Smooth muscle cell (in vitro differentiated cells): Measurements from ENCODE around the gene GRHPR. TPM values are rescaled to one million over a fixed set of nuclear protein-coding genes. Genes with fewer than 3 reads are reported as not detected.
A peak's percentile ranks its signal among the peaks of the same experiment; 100 is the strongest.

ENCODE experiments used
- DNase-seq: peaks from one replicate; lab custom pipeline; 2025; ENCODE audit not compliant: unreplicated experiment; lab: John Stamatoyannopoulos, UW
- H2AFZ ChIP-seq: fragments of 200-600 bp; sonication (generic); 2 replicates; pipeline ENCODE4 v1.6.0; 2016; ENCODE audit warnings: antibody characterized with exemption, low read depth, mild to moderate bottlenecking
- H3F3A ChIP-seq: fragments of 200-600 bp; sonication (generic); 2 replicates; pipeline ENCODE4 v1.6.0; 2017; ENCODE audit warnings: antibody characterized with exemption, low read depth
- H3K27ac ChIP-seq: fragments of 200-600 bp; sonication (generic); 2 replicates; pipeline ENCODE4 v1.5.1; 2016; ENCODE audit warnings: low read depth, mild to moderate bottlenecking
- H3K27me3 ChIP-seq: fragments of 200-600 bp; sonication (generic); 2 replicates; pipeline ENCODE4 v1.6.1; 2016; ENCODE audit warnings: low read depth, mild to moderate bottlenecking
- H3K36me3 ChIP-seq: fragments of 200-600 bp; sonication (generic); 2 replicates; pipeline ENCODE4 v1.5.1; 2016; ENCODE audit warnings: low read depth
- H3K4me1 ChIP-seq: fragments of 200-600 bp; sonication (generic); 2 replicates; pipeline ENCODE4 v1.5.1; 2016; ENCODE audit warnings: low read depth
- H3K4me2 ChIP-seq: fragments of 200-600 bp; sonication (generic); 2 replicates; pipeline ENCODE4 v1.6.0; 2016; ENCODE audit warnings: mild to moderate bottlenecking
- H3K4me3 ChIP-seq: fragments of 200-600 bp; sonication (generic); 2 replicates; pipeline ENCODE4 v1.5.1; 2016; ENCODE audit warnings: mild to moderate bottlenecking
- H3K79me2 ChIP-seq: fragments of 200-600 bp; sonication (generic); 2 replicates; pipeline ENCODE4 v1.6.0; 2016; ENCODE audit warnings: low read depth, mild to moderate bottlenecking
- H3K9ac ChIP-seq: fragments of 200-600 bp; sonication (generic); 2 replicates; pipeline ENCODE4 v1.6.0; 2016; ENCODE audit warnings: low read depth
- H3K9me3 ChIP-seq: fragments of 200-600 bp; sonication (generic); replicated peaks from 2 replicates; pipeline ENCODE4 v1.5.1; 2016; ENCODE audit warnings: low read depth
- H4K20me1 ChIP-seq: fragments of 200-600 bp; sonication (generic); 2 replicates; pipeline ENCODE4 v1.6.0; 2016; ENCODE audit warnings: low read depth
- WGBS: methylation state at CpG from one replicate; pipeline ENCODE4 v1.1.7; 2016; ENCODE audit warnings: low lambda C conversion rate; 5-methylcytosine and 5-hydroxymethylcytosine counted together
- polyA plus RNA-seq: library from polyadenylated mRNA; unstranded; fragments of >200 nt; fragmentation: Nextera tagmentation; extraction: Ambion mirVana; gene quantifications from 2 replicates; pipeline ENCODE4 v1.2.1, GENCODE V29; 2016
- total RNA-seq: library from RNA; depleted of rRNA; stranded (reverse); fragments of >200 nt; gene quantifications from 2 replicates; pipeline ENCODE4 v1.2.3, GENCODE V29; 2014
- TF ChIP-seq, protein P1 (sequence below): fragments of 200-600 bp; sonication (generic); IDR thresholded peaks from 2 replicates; pipeline ENCODE4 v1.5.1; 2017; ENCODE audit warnings: borderline replicate concordance, mild to moderate bottlenecking, antibody characterized with exemption; ENCODE audit not compliant: insufficient read depth, poor library complexity, severe bottlenecking

The GRHPR gene
- total and polyA plus RNA-seq, 2 experiments from 2014 or later: 89.3 to 128 TPM

DNA sequence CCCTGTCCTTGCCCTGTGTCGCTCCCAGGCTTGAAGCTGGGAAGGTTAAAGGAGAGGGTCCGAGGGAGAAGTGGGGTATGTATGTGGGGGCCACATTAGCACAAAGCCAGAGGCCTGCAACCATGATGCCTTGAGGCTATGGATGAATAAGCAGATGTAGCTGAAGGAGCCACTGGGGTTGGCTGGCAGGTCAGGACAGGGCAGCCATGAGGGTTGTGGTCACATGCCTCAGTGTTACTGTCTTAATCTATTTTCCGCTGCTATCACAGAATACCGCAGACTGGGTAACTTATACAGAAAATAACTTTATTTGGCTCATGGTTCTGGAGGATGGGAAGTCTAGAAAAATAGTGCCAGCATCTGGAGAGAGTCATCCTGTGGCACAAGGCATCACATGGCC lies 9.2 kb upstream of the GRHPR start:
- Histone ChIP-seq H3K36me3 (no peaks in the 10 kb centered on the region), H3K79me2 (no peaks in the 10 kb centered on the region), H3K27ac (peak overlapping the region; percentile 30), H4K20me1 (no peaks in the 10 kb centered on the region), H3K9ac (no peak overlapping the region), H3K4me3 (no peak overlapping the region), H3F3A (no peaks in the 10 kb centered on the region), H2AFZ (no peak overlapping the region), H3K4me1 (peaks cover 28% of the 10 kb centered on the region), H3K4me2 (no peak overlapping the region), H3K9me3 (no peaks in the 10 kb centered on the region), H3K27me3 (no peaks in the 10 kb centered on the region)
- no peak for DNase-seq
- TF ChIP-seq, protein P1, sequence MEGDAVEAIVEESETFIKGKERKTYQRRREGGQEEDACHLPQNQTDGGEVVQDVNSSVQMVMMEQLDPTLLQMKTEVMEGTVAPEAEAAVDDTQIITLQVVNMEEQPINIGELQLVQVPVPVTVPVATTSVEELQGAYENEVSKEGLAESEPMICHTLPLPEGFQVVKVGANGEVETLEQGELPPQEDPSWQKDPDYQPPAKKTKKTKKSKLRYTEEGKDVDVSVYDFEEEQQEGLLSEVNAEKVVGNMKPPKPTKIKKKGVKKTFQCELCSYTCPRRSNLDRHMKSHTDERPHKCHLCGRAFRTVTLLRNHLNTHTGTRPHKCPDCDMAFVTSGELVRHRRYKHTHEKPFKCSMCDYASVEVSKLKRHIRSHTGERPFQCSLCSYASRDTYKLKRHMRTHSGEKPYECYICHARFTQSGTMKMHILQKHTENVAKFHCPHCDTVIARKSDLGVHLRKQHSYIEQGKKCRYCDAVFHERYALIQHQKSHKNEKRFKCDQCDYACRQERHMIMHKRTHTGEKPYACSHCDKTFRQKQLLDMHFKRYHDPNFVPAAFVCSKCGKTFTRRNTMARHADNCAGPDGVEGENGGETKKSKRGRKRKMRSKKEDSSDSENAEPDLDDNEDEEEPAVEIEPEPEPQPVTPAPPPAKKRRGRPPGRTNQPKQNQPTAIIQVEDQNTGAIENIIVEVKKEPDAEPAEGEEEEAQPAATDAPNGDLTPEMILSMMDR: no peak
- WGBS: 74% methylated on average over 4 of the region's 4 CpGs

DNA sequence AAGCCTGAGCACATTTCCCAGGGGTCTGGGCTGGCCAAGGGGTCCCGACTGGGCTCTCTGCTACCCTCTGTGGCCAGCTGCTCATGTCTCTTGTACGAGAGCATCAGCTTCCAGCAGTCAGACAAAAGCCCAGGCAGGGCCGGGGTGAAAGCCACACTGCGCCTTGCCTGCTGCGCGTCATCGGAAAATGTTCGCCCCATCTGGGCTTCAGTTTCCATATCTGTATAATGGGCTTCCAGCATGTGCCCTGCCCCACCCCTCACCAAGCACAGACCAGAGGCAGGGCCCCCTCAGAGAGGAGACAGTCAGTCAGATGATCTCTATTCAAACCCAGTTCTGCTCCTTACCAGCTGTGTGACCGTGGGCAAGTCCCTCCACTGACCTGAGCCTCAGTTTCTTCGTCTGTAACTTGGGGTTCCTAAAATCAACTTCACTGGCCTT lies 8.0 kb upstream of the GRHPR start:
- no peak for DNase-seq
- peak overlapping the region; percentile 47 for H2AFZ ChIP-seq
- H3F3A ChIP-seq: no peaks in the 10 kb centered on the region
- H4K20me1 ChIP-seq: no peaks in the 10 kb centered on the region
- peaks cover 28% of the 10 kb centered on the region for H3K4me1 ChIP-seq
- H3K4me2 ChIP-seq: no peak overlapping the region
- no peak overlapping the region for H3K9ac ChIP-seq
- no peaks in the 10 kb centered on the region for H3K9me3 ChIP-seq
- 90% methylated on average over 10 of the region's 10 CpGs for WGBS
- no peaks in the 10 kb centered on the region for H3K36me3 ChIP-seq
- TF ChIP-seq, protein P1: no peak
- no peak overlapping the region for H3K4me3 ChIP-seq
- H3K27me3 ChIP-seq: no peaks in the 10 kb centered on the region
- H3K27ac ChIP-seq: no peak overlapping the region
- H3K79me2 ChIP-seq: no peaks in the 10 kb centered on the region

DNA sequence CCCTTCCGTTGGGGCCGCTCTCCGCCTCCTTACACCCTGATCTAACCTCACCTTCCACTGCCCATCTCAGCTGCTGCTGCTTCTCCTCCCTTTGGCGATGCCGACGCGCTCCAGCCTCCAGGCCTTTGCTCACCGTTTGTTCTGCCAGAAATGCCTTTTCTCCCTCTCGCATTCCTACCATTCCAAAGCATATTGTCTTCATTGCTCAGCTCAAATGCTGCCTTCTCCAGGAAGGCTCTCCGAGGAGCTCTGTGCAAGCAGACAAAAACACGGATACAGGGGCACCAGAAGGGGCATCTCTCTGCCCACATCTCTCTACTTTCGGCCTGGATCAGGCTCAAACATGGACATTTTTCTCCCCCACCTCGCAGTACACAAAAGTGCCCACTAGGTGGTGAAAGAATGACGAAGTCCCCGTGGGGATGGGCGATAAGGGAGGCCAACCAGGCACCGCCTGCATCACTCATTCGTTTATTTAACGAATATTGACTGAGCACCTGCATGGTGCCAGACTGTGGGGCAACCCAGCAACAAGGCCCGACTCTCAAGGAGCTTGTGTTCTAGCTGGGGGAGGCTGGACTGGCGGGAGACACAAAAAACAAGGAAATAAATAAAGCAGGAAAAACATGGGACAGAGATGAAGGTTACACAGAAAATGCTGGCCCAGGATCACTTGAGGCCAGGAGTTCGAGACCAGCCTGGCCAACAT lies 7.3 kb upstream of the GRHPR start:
- H3K4me1 ChIP-seq: peaks cover 28% of the 10 kb centered on the region
- H3K4me2 ChIP-seq: peak overlapping the region; percentile 76
- no peaks in the 10 kb centered on the region for H3K9me3 ChIP-seq
- H3K27ac ChIP-seq: no peak overlapping the region
- WGBS: 22% methylated on average over 22 of the region's 22 CpGs
- no peaks in the 10 kb centered on the region for H3K36me3 ChIP-seq
- TF ChIP-seq, protein P1: peak; percentile 72
- no peaks in the 10 kb centered on the region for H3K79me2 ChIP-seq
- H2AFZ ChIP-seq: peak overlapping the region; percentile 47
- no peaks in the 10 kb centered on the region for H4K20me1 ChIP-seq
- no peak overlapping the region for H3K4me3 ChIP-seq
- H3K9ac ChIP-seq: no peak overlapping the region
- no peaks in the 10 kb centered on the region for H3F3A ChIP-seq
- peak; percentile 26 for DNase-seq
- H3K27me3 ChIP-seq: no peaks in the 10 kb centered on the region
